Retinal pigment epithelial cell (primary cell): ENCODE data around the gene DPP6.

Experiments
- DNase-seq: peaks from one replicate; pipeline ENCODE4 v3.0.0-alpha.2; 2010; ENCODE audit warnings: low read depth
- H3K4me3 ChIP-seq: 2 replicates; pipeline ENCODE4 v1.5.1; 2011; ENCODE audit warnings: mild to moderate bottlenecking, low read length, control low read depth, moderate library complexity
- TF ChIP-seq, protein P1 (sequence below): conservative IDR thresholded peaks from 2 replicates; pipeline ENCODE4 v1.5.1; 2011; ENCODE audit warnings: low read depth, low read length, control low read depth, inconsistent platforms

The DPP6 gene

DNA sequence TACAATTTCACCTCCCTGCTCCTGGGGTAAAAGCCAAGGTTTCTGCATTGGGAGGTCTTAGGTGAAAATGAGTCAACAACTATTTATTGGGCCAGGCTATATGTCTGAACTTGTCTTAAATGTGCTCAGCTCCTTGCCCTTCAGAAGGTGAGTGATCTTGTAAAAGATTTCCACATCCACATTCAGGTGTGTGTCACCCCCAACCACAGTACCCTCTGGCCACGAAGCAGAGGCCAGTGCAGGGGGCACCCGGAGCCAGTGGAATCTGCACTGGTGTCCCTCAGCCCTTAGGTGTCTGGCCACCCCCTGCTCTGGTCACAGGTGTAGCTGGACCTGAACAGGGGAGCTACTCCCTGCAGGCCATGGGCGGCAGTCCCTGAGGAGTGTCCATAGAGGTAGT, 752.3 kb downstream of the DPP6 start:
- no peak for DNase-seq
- TF ChIP-seq, protein P1, sequence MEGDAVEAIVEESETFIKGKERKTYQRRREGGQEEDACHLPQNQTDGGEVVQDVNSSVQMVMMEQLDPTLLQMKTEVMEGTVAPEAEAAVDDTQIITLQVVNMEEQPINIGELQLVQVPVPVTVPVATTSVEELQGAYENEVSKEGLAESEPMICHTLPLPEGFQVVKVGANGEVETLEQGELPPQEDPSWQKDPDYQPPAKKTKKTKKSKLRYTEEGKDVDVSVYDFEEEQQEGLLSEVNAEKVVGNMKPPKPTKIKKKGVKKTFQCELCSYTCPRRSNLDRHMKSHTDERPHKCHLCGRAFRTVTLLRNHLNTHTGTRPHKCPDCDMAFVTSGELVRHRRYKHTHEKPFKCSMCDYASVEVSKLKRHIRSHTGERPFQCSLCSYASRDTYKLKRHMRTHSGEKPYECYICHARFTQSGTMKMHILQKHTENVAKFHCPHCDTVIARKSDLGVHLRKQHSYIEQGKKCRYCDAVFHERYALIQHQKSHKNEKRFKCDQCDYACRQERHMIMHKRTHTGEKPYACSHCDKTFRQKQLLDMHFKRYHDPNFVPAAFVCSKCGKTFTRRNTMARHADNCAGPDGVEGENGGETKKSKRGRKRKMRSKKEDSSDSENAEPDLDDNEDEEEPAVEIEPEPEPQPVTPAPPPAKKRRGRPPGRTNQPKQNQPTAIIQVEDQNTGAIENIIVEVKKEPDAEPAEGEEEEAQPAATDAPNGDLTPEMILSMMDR, result no peak
- H3K4me3 ChIP-seq, result no peak overlapping the region

DNA sequence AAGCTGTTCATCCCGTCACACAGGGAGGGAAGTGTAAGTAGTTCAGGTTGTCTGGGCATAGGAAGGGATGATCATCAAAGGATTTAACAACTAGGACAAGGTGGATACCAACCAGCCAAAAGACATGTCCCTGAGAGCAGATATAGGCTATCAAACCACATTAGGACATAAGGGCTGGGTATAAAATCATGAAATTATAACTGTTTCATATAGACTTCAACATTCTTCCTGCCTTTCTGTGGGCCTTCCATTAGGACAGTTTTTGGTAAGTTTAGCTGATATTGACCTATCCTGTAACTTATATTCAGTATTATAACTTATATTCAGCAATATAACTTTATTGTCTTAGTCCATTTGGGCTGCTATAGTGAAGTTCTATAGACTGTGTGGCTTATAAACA, 759.8 kb downstream of the DPP6 start:
- TF ChIP-seq, protein P1, result no peak
- no peak for DNase-seq
- H3K4me3 ChIP-seq, result no peak overlapping the region

DNA sequence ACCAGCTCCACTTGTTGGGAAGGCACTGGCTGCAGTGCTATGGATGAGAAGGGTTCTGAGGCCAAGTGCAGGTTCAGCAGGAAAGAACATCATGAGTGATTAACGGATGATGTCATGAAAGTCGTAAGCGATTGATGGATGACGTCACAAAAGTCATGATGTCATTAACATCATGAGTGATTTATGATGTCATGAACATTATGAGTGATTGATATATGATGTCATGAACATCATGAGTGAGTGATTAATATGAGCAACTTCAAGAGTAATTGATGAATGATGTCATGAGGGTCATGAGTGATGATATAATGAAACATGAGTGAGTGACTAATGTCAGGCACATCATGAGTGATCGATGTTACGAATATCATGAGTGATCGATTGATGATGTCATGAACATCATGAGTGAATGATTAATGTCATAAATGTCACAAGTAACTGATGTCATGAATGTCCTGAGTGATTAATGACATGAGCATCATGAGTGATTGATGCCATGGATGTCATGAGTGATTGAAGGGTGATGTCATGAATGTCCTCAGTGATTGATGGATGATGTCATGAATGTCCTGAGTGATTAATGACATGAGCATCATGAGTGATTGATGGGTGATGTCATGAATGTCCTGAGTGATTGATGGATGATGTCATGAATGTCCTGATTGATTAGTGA, 765.2 kb downstream of the DPP6 start:
- TF ChIP-seq, protein P1, result no peak
- DNase-seq, result no peak
- H3K4me3 ChIP-seq, result no peak overlapping the region

DNA sequence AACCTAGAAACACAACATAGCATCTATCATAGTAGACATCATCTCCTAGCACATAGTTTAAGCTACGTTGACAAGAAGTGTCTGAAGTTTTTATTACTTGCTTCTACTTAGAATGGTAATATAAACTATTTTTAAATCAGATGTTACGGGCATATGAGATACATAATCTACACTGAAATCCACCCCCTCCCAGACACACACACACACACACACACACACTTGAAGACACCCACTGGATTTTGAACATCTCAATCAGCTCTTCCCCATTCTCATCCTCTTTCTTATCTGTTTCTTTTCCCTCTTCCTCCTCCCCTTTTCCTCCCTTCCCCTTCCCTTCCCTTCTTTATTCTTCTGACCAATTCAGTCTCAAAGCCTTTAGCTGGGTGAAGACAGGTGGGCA, 774.8 kb downstream of the DPP6 start:
- H3K4me3 ChIP-seq, result no peak overlapping the region
- TF ChIP-seq, protein P1, result no peak
- DNase-seq, result no peak

DNA sequence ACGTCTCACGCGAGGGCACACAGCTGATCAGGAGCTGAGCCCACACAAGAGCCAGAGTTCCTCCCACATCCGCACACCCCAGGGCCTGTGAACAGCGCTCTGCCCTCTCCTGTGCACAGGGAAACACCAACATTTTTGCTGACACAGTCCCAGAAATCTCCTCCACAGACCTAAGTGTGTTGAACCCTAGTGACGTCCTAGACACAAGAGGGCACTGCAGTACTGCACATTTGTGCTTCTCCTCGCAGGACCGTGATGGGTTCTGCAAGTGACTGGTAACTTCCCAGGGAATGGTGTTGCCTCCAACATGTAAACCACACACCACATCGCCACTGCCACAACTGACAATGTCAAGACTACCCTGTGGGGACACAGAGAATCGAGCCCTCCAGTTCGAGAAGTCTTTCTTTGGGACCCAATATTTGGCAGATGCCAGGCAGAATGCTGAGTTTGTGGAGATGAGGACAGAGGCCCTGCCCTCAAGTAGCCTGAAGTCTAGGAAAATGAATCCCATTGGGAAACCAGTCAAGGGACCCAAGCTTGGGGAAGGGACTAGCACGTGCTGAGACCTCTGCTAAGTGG, 780.5 kb downstream of the DPP6 start:
- TF ChIP-seq, protein P1, result no peak
- DNase-seq, result no peak
- H3K4me3 ChIP-seq, result no peak overlapping the region

DNA sequence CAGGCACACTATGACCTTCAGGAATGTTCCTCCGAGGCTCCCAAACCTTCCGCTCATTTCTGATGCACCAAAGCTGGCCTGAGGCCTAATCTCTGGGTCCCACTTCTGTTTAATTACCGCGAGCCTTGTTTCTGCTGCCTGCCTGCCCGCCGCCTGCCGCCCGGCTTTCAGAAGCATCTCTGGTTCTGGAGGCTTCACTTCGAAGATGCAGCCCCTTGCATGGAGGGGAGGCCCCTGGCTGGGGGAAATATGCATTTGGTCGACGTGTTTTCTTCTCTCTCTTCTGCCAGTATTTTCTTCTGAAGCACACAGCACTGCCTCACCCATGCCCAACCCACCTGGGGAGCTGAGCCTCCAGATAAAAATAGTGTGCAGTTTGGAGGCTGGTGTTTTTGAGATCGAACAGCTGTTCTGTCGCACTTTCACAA, 783.8 kb downstream of the DPP6 start:
- no peak for DNase-seq
- no peak overlapping the region for H3K4me3 ChIP-seq
- TF ChIP-seq, protein P1, result no peak

DNA sequence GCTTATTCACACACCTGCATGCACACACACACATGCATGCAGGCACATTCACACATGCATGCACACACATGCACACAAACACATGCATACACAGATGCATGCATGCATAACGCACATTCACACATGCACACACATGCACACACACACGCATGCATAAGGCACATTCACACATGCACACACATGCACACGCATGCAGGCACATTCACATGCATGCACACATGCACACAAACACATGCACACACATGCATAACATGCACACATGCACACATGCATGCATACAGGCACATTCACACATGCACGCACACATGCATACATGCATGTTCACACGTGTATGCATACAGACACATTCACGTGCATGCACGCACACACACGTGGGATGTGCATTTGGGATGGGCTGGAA, 784.9 kb downstream of the DPP6 start:
- no peak overlapping the region for H3K4me3 ChIP-seq
- TF ChIP-seq, protein P1, result no peak
- no peak for DNase-seq
